OCI-LY1 (cell line): ENCODE data around the gene REG4.

Experiments
- H2AFZ ChIP-seq: fragments of 200-600 bp; sonication (generic), shearing (Covaris generic); 2 replicates; pipeline ENCODE4 v1.6.0; 2014; ENCODE audit warnings: antibody characterized with exemption, mild to moderate bottlenecking, low read length
- H3F3A ChIP-seq: fragments of 200-600 bp; sonication (generic), shearing (Covaris generic); 2 replicates; pipeline ENCODE4 v1.6.0; 2014; ENCODE audit warnings: mild to moderate bottlenecking, antibody characterized with exemption, low read length, moderate library complexity; ENCODE audit not compliant: insufficient read depth
- H3K27ac ChIP-seq: fragments of 200-600 bp; sonication (generic); 2 replicates; pipeline ENCODE4 v1.5.1; 2014; ENCODE audit warnings: low read length, mixed run types, mild to moderate bottlenecking, low read depth; ENCODE audit not compliant: poor library complexity, severe bottlenecking
- H3K27me3 ChIP-seq: fragments of 200-600 bp; sonication (generic); 2 replicates; pipeline ENCODE4 v1.6.0; 2014; ENCODE audit warnings: antibody characterized with exemption, mild to moderate bottlenecking, low read length, moderate library complexity; ENCODE audit not compliant: insufficient read depth
- H3K36me3 ChIP-seq: fragments of 200-600 bp; sonication (generic); 2 replicates; pipeline ENCODE4 v1.6.1; 2014; ENCODE audit warnings: mild to moderate bottlenecking, antibody characterized with exemption, low read length, moderate library complexity, mixed read lengths; ENCODE audit not compliant: insufficient read depth
- H3K4me1 ChIP-seq: fragments of 200-600 bp; sonication (generic); 2 replicates; pipeline ENCODE4 v1.5.1; 2014; ENCODE audit warnings: mild to moderate bottlenecking, low read length, moderate library complexity; ENCODE audit not compliant: insufficient read depth, severe bottlenecking
- H3K4me2 ChIP-seq: fragments of 200-600 bp; sonication (generic), shearing (Covaris generic); 2 replicates; pipeline ENCODE4 v1.6.1; 2014; ENCODE audit warnings: low read length
- H3K4me3 ChIP-seq: fragments of 200-600 bp; sonication (generic); 2 replicates; pipeline ENCODE4 v1.5.1; 2014; ENCODE audit warnings: low read length, low read depth, mild to moderate bottlenecking, mixed read lengths; ENCODE audit not compliant: poor library complexity, severe bottlenecking
- H3K79me2 ChIP-seq: fragments of 200-600 bp; shearing (Covaris generic); 2 replicates; pipeline ENCODE4 v1.6.1; 2016; ENCODE audit warnings: mixed run types, low read length, mixed read lengths; ENCODE audit not compliant: insufficient read depth
- H3K9ac ChIP-seq: fragments of 200-600 bp; sonication (generic), shearing (Covaris generic); 2 replicates; pipeline ENCODE4 v1.6.1; 2014; ENCODE audit warnings: mild to moderate bottlenecking, low read length, mixed read lengths
- H3K9me2 ChIP-seq: fragments of 200-600 bp; sonication (generic), shearing (Covaris generic); 2 replicates; pipeline ENCODE4 v1.6.1; 2014; ENCODE audit warnings: low read depth, mild to moderate bottlenecking, low read length, mixed read lengths
- H3K9me3 ChIP-seq: fragments of 200-600 bp; shearing (Covaris generic); 2 replicates; pipeline ENCODE4 v1.6.1; 2014; ENCODE audit warnings: low read length, mixed read lengths
- H4K20me1 ChIP-seq: fragments of 200-600 bp; sonication (generic), shearing (Covaris generic); 2 replicates; pipeline ENCODE4 v1.6.0; 2016; ENCODE audit warnings: mild to moderate bottlenecking, low read length; ENCODE audit not compliant: insufficient read depth
- EZH2 ChIP-seq: fragments of 200-600 bp; sonication (generic), shearing (Covaris generic); IDR thresholded peaks from 2 replicates; pipeline ENCODE4 v1.8.0; 2017; ENCODE audit warnings: borderline replicate concordance, mixed run types, mild to moderate bottlenecking, antibody characterized with exemption, low read length, moderate library complexity, mixed read lengths
- TF ChIP-seq, protein P1 (sequence below): fragments of 200-600 bp; sonication (generic), shearing (Covaris generic); IDR thresholded peaks from 2 replicates; pipeline ENCODE4 v1.5.1; 2017; ENCODE audit warnings: mild to moderate bottlenecking, antibody characterized with exemption, low read length, moderate library complexity, mixed read lengths

REG4 gene

DNA sequence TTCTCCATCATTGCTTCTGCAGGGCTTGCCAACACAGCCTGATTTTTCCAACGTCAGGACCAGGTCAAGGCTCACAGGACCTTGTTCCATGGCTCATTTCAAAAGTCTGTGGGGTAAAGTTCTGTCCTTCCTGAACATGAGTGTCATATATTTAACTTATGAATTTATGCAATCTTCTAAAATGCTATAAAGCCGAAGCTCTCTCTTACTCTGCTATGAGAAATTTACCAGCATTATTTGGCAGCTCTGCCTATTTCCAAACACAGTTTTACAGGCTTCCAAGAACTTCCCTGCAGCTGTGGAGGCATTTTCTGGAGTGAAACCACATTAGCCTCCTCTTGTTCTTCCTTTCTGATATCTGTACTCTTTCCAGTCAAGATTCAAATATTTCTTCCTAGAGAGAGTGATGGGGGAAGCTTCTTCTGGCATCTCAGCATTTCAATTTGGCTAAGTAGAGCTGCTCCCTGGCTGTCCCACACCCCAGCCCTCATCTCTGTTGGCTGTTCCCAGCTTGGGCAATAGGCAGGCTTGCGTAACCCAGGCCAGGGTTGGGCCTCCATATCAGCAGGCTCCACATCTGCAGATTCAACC is 27.0 kb downstream of the REG4 start:
- TF ChIP-seq EZH2 = no peak
- TF ChIP-seq, protein P1, sequence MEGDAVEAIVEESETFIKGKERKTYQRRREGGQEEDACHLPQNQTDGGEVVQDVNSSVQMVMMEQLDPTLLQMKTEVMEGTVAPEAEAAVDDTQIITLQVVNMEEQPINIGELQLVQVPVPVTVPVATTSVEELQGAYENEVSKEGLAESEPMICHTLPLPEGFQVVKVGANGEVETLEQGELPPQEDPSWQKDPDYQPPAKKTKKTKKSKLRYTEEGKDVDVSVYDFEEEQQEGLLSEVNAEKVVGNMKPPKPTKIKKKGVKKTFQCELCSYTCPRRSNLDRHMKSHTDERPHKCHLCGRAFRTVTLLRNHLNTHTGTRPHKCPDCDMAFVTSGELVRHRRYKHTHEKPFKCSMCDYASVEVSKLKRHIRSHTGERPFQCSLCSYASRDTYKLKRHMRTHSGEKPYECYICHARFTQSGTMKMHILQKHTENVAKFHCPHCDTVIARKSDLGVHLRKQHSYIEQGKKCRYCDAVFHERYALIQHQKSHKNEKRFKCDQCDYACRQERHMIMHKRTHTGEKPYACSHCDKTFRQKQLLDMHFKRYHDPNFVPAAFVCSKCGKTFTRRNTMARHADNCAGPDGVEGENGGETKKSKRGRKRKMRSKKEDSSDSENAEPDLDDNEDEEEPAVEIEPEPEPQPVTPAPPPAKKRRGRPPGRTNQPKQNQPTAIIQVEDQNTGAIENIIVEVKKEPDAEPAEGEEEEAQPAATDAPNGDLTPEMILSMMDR = no peak
- no peak overlapping the region for H3K9ac ChIP-seq
- no peak overlapping the region for H3K4me2 ChIP-seq
- H3K4me1 ChIP-seq = no peaks in the 10 kb centered on the region
- no peaks in the 10 kb centered on the region for H4K20me1 ChIP-seq
- H3K79me2 ChIP-seq = no peaks in the 10 kb centered on the region
- no peaks in the 10 kb centered on the region for H3K9me3 ChIP-seq
- H3F3A ChIP-seq = no peaks in the 10 kb centered on the region
- no peaks in the 10 kb centered on the region for H3K36me3 ChIP-seq
- H3K4me3 ChIP-seq = no peak overlapping the region
- no peak overlapping the region for H2AFZ ChIP-seq
- no peaks in the 10 kb centered on the region for H3K27me3 ChIP-seq
- H3K27ac ChIP-seq = no peak overlapping the region
- no peaks in the 10 kb centered on the region for H3K9me2 ChIP-seq

DNA sequence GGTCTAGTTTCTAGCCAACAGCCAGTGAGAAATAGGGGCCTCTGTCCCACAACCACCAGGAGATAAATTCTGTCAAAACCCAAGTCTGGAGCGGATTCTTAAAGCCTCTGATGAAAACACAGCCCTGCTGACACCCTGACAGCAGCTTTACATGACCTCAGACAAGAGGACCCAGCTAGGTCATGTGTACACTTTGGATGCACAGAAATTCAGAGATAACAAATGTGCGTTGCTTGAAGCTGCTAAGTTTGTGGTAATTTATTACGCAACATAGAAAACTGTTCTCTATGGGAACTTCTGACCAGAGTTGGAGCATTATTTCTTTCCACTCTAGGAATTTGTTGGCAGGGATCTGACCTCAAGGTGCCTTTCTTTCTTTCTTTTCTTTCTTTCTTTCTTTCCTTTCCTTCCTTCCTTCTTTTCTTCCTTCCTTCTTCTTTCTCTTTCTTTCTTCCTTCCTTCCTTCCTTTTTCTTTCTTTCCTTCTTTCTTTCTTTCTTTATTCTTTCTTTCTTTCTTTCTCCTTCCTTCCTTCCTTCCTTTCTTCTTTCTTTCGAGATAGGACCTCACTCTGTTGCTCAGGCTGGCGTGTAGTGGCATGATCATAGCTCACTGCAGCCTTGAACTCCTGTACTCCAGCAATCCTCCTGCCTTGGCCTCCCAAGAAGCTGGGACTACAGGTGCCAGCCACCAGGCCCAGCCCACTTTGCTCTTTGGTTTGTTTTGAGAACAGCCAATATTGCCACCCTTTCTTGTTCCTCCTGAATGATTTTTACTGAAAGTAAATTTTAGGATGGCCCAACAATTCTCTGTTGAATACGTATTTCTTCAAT is 27.7 kb downstream of the REG4 start:
- no peaks in the 10 kb centered on the region for H3K27me3 ChIP-seq
- H4K20me1 ChIP-seq = no peaks in the 10 kb centered on the region
- no peaks in the 10 kb centered on the region for H3F3A ChIP-seq
- H3K9me3 ChIP-seq = no peaks in the 10 kb centered on the region
- no peaks in the 10 kb centered on the region for H3K36me3 ChIP-seq
- H3K4me2 ChIP-seq = no peak overlapping the region
- H3K4me3 ChIP-seq = no peak overlapping the region
- TF ChIP-seq, protein P1 = no peak
- TF ChIP-seq EZH2 = no peak
- H3K9ac ChIP-seq = no peak overlapping the region
- H3K79me2 ChIP-seq = no peaks in the 10 kb centered on the region
- no peak overlapping the region for H3K27ac ChIP-seq
- no peaks in the 10 kb centered on the region for H3K4me1 ChIP-seq
- H3K9me2 ChIP-seq = no peaks in the 10 kb centered on the region
- H2AFZ ChIP-seq = no peak overlapping the region

DNA sequence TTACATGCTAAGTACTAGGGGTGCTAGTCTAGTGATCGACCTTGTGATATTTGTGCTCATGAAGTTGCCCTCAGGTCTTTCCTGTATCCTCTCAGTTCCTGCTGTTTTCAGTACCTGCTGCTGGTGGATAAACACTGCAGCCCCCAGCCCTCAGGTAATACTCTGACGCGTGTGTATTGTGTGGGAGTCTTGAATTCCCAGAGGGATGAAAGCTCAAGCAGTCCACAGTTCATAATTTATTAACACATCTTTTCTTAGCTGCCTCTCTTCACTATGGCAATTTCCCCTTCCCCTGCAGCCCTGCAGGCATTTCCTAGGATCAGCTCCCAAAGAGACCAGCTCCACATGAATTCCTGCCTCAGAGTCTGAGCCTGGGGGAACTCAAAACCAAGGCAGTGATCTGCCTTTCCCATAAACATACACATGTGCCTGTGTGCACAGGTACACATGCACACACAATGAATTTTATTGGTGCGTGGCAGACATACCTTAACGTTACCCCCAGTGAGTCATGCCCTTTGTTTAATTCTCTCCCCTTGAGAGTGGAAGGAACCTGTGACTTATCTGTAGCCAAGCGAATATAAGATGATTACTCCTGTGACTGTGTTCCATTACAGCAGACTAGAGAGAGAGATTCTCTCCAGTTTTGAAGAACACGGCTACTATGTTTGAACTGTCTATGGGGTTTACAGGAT is 28.5 kb downstream of the REG4 start:
- no peaks in the 10 kb centered on the region for H3F3A ChIP-seq
- no peaks in the 10 kb centered on the region for H3K36me3 ChIP-seq
- no peaks in the 10 kb centered on the region for H3K27me3 ChIP-seq
- H3K9me3 ChIP-seq = no peaks in the 10 kb centered on the region
- no peak overlapping the region for H3K4me3 ChIP-seq
- H3K4me2 ChIP-seq = no peak overlapping the region
- H3K4me1 ChIP-seq = no peaks in the 10 kb centered on the region
- H3K9ac ChIP-seq = no peak overlapping the region
- H4K20me1 ChIP-seq = no peaks in the 10 kb centered on the region
- no peak overlapping the region for H3K27ac ChIP-seq
- TF ChIP-seq, protein P1 = no peak
- TF ChIP-seq EZH2 = no peak
- H2AFZ ChIP-seq = no peak overlapping the region
- no peaks in the 10 kb centered on the region for H3K9me2 ChIP-seq
- no peaks in the 10 kb centered on the region for H3K79me2 ChIP-seq
